ENCODE results near the gene WDR11. TPM values are rescaled to one million over a fixed set of nuclear protein-coding genes. Genes with fewer than 3 reads are reported as not detected.

WDR11 gene
- total RNA-seq, 2 donors from 2014 or later = 39.8 to 55.7 TPM

DNA sequence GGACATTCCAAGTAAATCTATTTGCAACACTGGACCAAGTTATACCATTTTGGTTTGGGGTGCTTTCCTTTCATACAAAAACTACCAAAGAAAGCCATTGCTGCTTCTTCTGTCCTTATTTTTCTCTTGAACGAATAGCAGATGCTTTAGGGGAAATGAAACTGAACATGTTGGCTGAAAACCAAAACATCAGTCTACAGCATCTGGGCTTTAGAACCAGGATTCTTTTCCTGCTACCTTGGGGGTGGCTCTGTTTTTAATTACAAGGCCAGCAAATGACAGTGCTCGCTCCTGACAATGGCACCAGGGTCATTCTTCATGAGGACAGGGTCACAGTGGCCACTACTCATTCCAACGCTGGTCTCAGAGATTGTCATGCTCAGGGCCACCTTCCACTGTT is 80.3 kb downstream of the WDR11 start:
- H3K9me3 ChIP-seq = no peaks in the 10 kb centered on the region
- intact Hi-C loops (cut with DNase I) = no loop called here
- H3K36me3 ChIP-seq = no peaks in the 10 kb centered on the region
- WGBS = 74% methylated on average over 3 of the region's 3 CpGs
- no peak overlapping the region for H3K4me3 ChIP-seq
- no peaks in the 10 kb centered on the region for H3K4me1 ChIP-seq (replicated peaks)
- no peak overlapping the region for H3K27ac ChIP-seq
- DNase-seq (ENCODE audit: low spot score) = no peak
- no peaks in the 10 kb centered on the region for H3K27me3 ChIP-seq (replicated peaks; ENCODE audit: insufficient read depth)
- TF ChIP-seq, protein P1, sequence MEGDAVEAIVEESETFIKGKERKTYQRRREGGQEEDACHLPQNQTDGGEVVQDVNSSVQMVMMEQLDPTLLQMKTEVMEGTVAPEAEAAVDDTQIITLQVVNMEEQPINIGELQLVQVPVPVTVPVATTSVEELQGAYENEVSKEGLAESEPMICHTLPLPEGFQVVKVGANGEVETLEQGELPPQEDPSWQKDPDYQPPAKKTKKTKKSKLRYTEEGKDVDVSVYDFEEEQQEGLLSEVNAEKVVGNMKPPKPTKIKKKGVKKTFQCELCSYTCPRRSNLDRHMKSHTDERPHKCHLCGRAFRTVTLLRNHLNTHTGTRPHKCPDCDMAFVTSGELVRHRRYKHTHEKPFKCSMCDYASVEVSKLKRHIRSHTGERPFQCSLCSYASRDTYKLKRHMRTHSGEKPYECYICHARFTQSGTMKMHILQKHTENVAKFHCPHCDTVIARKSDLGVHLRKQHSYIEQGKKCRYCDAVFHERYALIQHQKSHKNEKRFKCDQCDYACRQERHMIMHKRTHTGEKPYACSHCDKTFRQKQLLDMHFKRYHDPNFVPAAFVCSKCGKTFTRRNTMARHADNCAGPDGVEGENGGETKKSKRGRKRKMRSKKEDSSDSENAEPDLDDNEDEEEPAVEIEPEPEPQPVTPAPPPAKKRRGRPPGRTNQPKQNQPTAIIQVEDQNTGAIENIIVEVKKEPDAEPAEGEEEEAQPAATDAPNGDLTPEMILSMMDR (IDR thresholded peaks at IDR 0.05) = no peak
- TF ChIP-seq POLR2A (IDR thresholded peaks at IDR 0.05) = no peak
- no peak for TF ChIP-seq POLR2AphosphoS5 (IDR thresholded peaks at IDR 0.05)

DNA sequence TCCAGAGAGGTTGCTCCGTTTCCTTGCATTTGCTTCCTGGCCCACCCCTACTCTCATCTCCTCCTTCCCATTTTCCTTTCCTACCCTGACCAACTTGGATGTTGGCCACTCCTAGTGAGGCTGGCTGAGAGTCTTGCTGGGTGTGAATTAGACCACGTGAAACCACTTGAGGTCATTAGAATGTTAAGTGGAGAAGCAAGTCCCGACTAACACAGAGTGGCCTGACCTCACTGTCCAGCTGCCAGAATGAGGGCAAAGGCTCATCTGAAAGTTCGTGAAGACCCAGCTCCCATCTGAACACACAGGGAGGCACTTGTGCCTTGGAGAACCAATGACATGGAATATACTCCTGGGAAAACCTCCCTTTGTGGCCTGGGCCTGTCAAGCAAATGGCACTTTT is 80.8 kb downstream of the WDR11 start:
- no peak overlapping the region for H3K27ac ChIP-seq
- WGBS = 71% methylated on average over 4 of the region's 4 CpGs
- H3K9me3 ChIP-seq = no peaks in the 10 kb centered on the region
- H3K27me3 ChIP-seq (replicated peaks; ENCODE audit: insufficient read depth) = no peaks in the 10 kb centered on the region
- intact Hi-C loops (cut with DNase I) = no loop called here
- H3K36me3 ChIP-seq = no peaks in the 10 kb centered on the region
- DNase-seq (ENCODE audit: low spot score) = no peak
- TF ChIP-seq, protein P1 (IDR thresholded peaks at IDR 0.05) = no peak
- TF ChIP-seq POLR2AphosphoS5 (IDR thresholded peaks at IDR 0.05) (no peak), POLR2A (IDR thresholded peaks at IDR 0.05) (no peak)
- no peak overlapping the region for H3K4me3 ChIP-seq
- H3K4me1 ChIP-seq (replicated peaks) = no peaks in the 10 kb centered on the region

DNA sequence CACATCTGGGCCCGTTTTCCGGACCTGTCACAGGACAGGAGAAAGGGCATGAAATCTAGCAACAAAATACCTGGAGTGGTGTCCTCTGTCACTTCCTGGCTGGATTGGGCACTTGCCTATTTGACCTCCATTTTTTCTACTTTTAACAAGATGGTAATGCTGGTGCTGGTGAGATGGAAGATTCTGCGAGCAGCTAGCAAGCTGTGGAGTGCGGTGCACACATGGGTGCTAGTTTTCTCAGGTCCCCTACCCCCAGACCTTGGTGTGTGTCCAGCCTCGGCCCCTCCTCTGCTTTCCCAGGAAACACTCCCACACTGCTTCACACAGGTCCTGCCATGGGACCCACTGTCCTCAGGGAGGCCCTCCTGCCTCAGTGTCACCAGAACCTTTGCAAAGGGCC is 87.7 kb downstream of the WDR11 start:
- Histone ChIP-seq H3K4me3 (no peak overlapping the region), H3K9me3 (no peaks in the 10 kb centered on the region), H3K27me3 (replicated peaks; ENCODE audit: insufficient read depth) (no peaks in the 10 kb centered on the region), H3K36me3 (no peaks in the 10 kb centered on the region), H3K27ac (no peak overlapping the region), H3K4me1 (replicated peaks) (no peaks in the 10 kb centered on the region)
- intact Hi-C loops (cut with DNase I) = no loop called here
- WGBS = 95% methylated on average over 5 of the region's 5 CpGs
- no peak for TF ChIP-seq POLR2AphosphoS5 (IDR thresholded peaks at IDR 0.05)
- TF ChIP-seq, protein P1 (IDR thresholded peaks at IDR 0.05) = no peak
- TF ChIP-seq POLR2A (IDR thresholded peaks at IDR 0.05) = no peak
- no peak for DNase-seq (ENCODE audit: low spot score)

DNA sequence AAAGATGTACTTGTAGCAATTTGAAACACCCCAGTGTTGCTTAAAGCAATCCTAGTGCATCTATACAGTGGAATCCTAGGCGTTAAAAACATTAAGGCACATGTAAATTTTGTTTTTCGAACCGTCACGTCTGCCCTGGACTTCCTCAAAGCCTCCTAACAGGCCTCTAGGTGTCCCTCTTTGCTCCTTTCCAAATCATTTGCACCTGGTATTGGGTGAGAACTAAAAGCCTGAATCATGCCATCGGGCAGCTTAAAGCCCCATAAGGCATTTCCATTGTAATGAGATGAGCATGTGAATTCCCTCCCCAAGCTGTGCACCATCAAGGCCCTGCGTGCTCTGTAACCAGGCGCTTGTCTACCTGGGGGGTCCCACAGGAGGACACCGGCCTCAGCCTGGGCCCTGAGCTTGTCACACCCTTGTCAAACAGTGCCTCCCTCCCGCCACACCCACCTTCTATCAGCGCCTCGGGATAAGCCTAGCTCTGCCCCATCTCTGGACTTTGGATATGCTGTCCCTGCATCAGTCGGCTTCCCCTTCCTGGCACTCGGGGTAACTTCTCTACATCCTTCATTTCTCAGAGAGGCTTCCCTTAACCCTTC is 89.2 kb downstream of the WDR11 start:
- no peak overlapping the region for H3K4me3 ChIP-seq
- intact Hi-C loops (cut with DNase I) = loop anchor here (5.0 to 10.0 kb wide), 5 partner anchors 494 to 1174 kb away; no protein-coding TSS in a partner anchor
- no peaks in the 10 kb centered on the region for H3K36me3 ChIP-seq
- no peaks in the 10 kb centered on the region for H3K4me1 ChIP-seq (replicated peaks)
- WGBS = 61% methylated on average over 13 of the region's 13 CpGs
- H3K27me3 ChIP-seq (replicated peaks; ENCODE audit: insufficient read depth) = no peaks in the 10 kb centered on the region
- TF ChIP-seq POLR2AphosphoS5 (IDR thresholded peaks at IDR 0.05) (no peak), POLR2A (IDR thresholded peaks at IDR 0.05) (no peak)
- TF ChIP-seq, protein P1 (IDR thresholded peaks at IDR 0.05) = no peak
- no peaks in the 10 kb centered on the region for H3K9me3 ChIP-seq
- H3K27ac ChIP-seq = no peak overlapping the region
- no peak for DNase-seq (ENCODE audit: low spot score)

DNA sequence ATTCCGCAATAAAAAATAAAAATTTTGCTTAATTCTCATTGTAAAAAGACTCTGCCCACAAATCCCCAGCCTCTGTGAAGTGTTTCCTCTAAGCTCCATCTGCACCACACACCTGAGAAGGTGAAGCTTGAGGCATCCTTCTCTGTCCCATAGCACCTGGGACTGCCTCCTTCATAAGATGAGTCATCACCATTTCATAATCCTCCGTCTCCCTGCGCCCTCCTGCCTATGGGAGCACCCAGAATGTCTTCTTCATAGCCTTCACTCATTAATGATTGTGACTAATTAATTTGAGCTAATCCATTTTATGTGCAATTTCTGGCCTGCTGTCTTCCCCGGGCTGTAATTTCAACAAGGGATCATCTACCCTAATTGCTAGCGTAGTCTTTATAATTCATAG is 90.3 kb downstream of the WDR11 start:
- H3K9me3 ChIP-seq = no peaks in the 10 kb centered on the region
- no peak overlapping the region for H3K27ac ChIP-seq
- WGBS = 97% methylated on average over 1 of the region's 5 CpGs
- no peak overlapping the region for H3K4me3 ChIP-seq
- no peaks in the 10 kb centered on the region for H3K36me3 ChIP-seq
- intact Hi-C loops (cut with DNase I) = loop anchor here (5.0 to 10.0 kb wide), 5 partner anchors 493 to 1173 kb away; no protein-coding TSS in a partner anchor
- no peak for DNase-seq (ENCODE audit: low spot score)
- peaks cover 7% of the 10 kb centered on the region for H3K4me1 ChIP-seq (replicated peaks)
- H3K27me3 ChIP-seq (replicated peaks; ENCODE audit: insufficient read depth) = no peaks in the 10 kb centered on the region
- TF ChIP-seq POLR2A (IDR thresholded peaks at IDR 0.05) = no peak
- TF ChIP-seq, protein P1 (IDR thresholded peaks at IDR 0.05) = no peak
- no peak for TF ChIP-seq POLR2AphosphoS5 (IDR thresholded peaks at IDR 0.05)

Data from prostate gland (tissue), 2 donors.